HCT116 (cell line): ENCODE measurements around the gene CDA. TPM values are rescaled to one million over a fixed set of nuclear protein-coding genes. Genes with fewer than 3 reads are reported as not detected.

Experiments
- ATAC-seq: fragments of 200-7000 bp; cut with Tn5 transposase; 2 replicates; pipeline ENCODE4 v1.9.1; 2020; ENCODE audit warnings: mild to moderate bottlenecking, moderate library complexity
- BruUV-seq: library from RNA; stranded (reverse); fragments of 400-500 nt; replicated peaks from 2 replicates; lab custom pipeline; 2021; lab: Mats Ljungman, UMichigan
- CTCF ChIA-PET: fragments of 300-600 bp; sonication (Branson Sonifier 250); formaldehyde crosslinking; loops from one replicate; lab custom pipeline; 2021; ENCODE audit warnings: antibody characterized with exemption; lab: Charles Lee
- POLR2A ChIA-PET: fragments of 300-600, 350-600 bp; sonication (Branson Sonifier 250); formaldehyde crosslinking; loops from one replicate; lab custom pipeline; 2021; ENCODE audit warnings: antibody characterized with exemption; lab: Charles Lee
- RAD21 ChIA-PET, 2 experiments: fragments of 300-600 bp; sonication (Branson Sonifier 250); formaldehyde crosslinking; loops; one replicate each; lab custom pipeline; 2023; ENCODE audit warnings: low total read pairs in 2 of 2; ENCODE audit not compliant: uncharacterized antibody in 2 of 2, unreplicated experiment in 2 of 2, low non-redundant PET in 1 of 2; lab: Charles Lee
- DNase-seq: peaks from one replicate; pipeline ENCODE4 v3.0.0-alpha.2; 2010; ENCODE audit warnings: low read depth, low spot score
- H2AFZ ChIP-seq: fragments of 200-600 bp; shearing (Covaris generic), sonication (generic); 2 replicates; pipeline ENCODE4 v1.6.1; 2017; ENCODE audit warnings: low read depth, mixed run types, mixed read lengths, antibody characterized with exemption, low read length; ENCODE audit not compliant: poor library complexity, severe bottlenecking
- H3K27ac ChIP-seq: 2 replicates; pipeline ENCODE4 v1.5.1; 2012; ENCODE audit warnings: low read depth, low read length
- H3K27me3 ChIP-seq: fragments of 200-600 bp; sonication (generic); 2 replicates; pipeline ENCODE4 v1.6.1; 2016; ENCODE audit warnings: mixed run types, low read length, mixed read lengths; ENCODE audit not compliant: insufficient read depth
- H3K36me3 ChIP-seq, 2 experiments: fragments of 200-500 bp in 1 of 2; fragments of 200-600 bp in 1 of 2; sonication (Bioruptor generic) in 1 of 2; sonication (generic) in 1 of 2; 2 replicates each; pipeline versions ENCODE4 v1.5.1 to v1.6.1; 2014 to 2016; ENCODE audit warnings: low read length in 2 of 2, inconsistent platforms in 1 of 2, mixed read lengths in 1 of 2, mixed run types in 1 of 2; ENCODE audit not compliant: insufficient read depth in 2 of 2, control insufficient read depth in 1 of 2
- H3K4me1 ChIP-seq, 2 experiments: fragments of 200-600 bp in 1 of 2; sonication (generic) in 1 of 2; 2 replicates each; pipeline versions ENCODE4 v1.5.1 to v1.6.1; 2012 to 2017; ENCODE audit warnings: low read length in 2 of 2, inconsistent platforms in 1 of 2, mild to moderate bottlenecking in 1 of 2, mixed read lengths in 1 of 2, mixed run types in 1 of 2, moderate library complexity in 1 of 2; ENCODE audit not compliant: insufficient read depth in 2 of 2, control insufficient read depth in 1 of 2
- H3K4me2 ChIP-seq: fragments of 200-600 bp; sonication (generic); 2 replicates; pipeline ENCODE4 v1.6.1; 2017; ENCODE audit warnings: mixed run types, low read length, mixed read lengths
- H3K4me3 ChIP-seq, 2 experiments: fragments of 200-600 bp in 1 of 2; sonication (generic) in 1 of 2; replicated peaks in 1 of 2; 2 replicates each; pipeline ENCODE4 v1.5.1; 2011 to 2016; ENCODE audit warnings: low read length in 2 of 2, control low read depth in 1 of 2, low read depth in 1 of 2, mild to moderate bottlenecking in 1 of 2, mixed read lengths in 1 of 2, mixed run types in 1 of 2
- H3K79me2 ChIP-seq: fragments of 200-600 bp; sonication (generic); 2 replicates; pipeline ENCODE4 v1.6.1; 2017; ENCODE audit warnings: mild to moderate bottlenecking, mixed run types, low read length, moderate library complexity, mixed read lengths; ENCODE audit not compliant: insufficient read depth
- H3K9ac ChIP-seq: fragments of 200-600 bp; sonication (generic); 2 replicates; pipeline ENCODE4 v1.6.1; 2016; ENCODE audit warnings: low read length, mixed read lengths
- H3K9me2 ChIP-seq: fragments of 200-600 bp; sonication (generic), shearing (Covaris generic); 2 replicates; pipeline ENCODE4 v1.6.1; 2017; ENCODE audit warnings: mixed run types, mild to moderate bottlenecking, moderate library complexity; ENCODE audit not compliant: insufficient read depth
- H3K9me3 ChIP-seq, 2 experiments: fragments of 200-500 bp in 1 of 2; fragments of 200-600 bp in 1 of 2; sonication (Bioruptor generic) in 1 of 2; sonication (generic) in 1 of 2; 2 replicates each; pipeline ENCODE4 v1.6.1; 2014 to 2017; ENCODE audit warnings: low read length in 2 of 2, mixed read lengths in 2 of 2, inconsistent platforms in 1 of 2, low read depth in 1 of 2, mild to moderate bottlenecking in 1 of 2, mixed run types in 1 of 2, moderate library complexity in 1 of 2; ENCODE audit not compliant: control insufficient read depth in 1 of 2, insufficient read depth in 1 of 2
- H4K20me1 ChIP-seq: fragments of 200-600 bp; sonication (generic), shearing (Covaris generic); 2 replicates; pipeline ENCODE4 v1.6.1; 2017; ENCODE audit warnings: mixed run types, mild to moderate bottlenecking, moderate library complexity; ENCODE audit not compliant: insufficient read depth
- CBX3 ChIP-seq: IDR thresholded peaks from 2 replicates; pipeline ENCODE4 v1.6.1; 2012; ENCODE audit warnings: low read depth
- CEBPB ChIP-seq: IDR thresholded peaks from 2 replicates; pipeline ENCODE4 v1.6.1; 2012; ENCODE audit warnings: low read depth
- CTCF ChIP-seq, 3 experiments: fragments of 200-600 bp in 1 of 3; sonication (generic) in 1 of 3; IDR thresholded peaks in 2 of 3; conservative IDR thresholded peaks in 1 of 3; 2 replicates each; pipeline ENCODE4 v1.5.1; 2012 to 2017; ENCODE audit warnings: low read depth in 2 of 3, low read length in 2 of 3, antibody characterized with exemption in 1 of 3, borderline replicate concordance in 1 of 3, control low read depth in 1 of 3, mild to moderate bottlenecking in 1 of 3, mixed read lengths in 1 of 3, mixed run types in 1 of 3, moderate library complexity in 1 of 3; ENCODE audit not compliant: insufficient read depth in 1 of 3
- EGR1 ChIP-seq: IDR thresholded peaks from 2 replicates; pipeline ENCODE4 v1.6.1; 2012; ENCODE audit warnings: low read depth
- EZH2 ChIP-seq: fragments of 200-600 bp; sonication (generic); IDR thresholded peaks from 2 replicates; pipeline ENCODE4 v1.6.1; 2017; ENCODE audit warnings: antibody characterized with exemption, mixed run types
- EZH2phosphoT487 ChIP-seq: fragments of 200-600 bp; IDR thresholded peaks from 2 replicates; pipeline ENCODE4 v1.6.1; 2018; ENCODE audit warnings: antibody characterized with exemption, borderline replicate concordance
- JUND ChIP-seq: IDR thresholded peaks from 2 replicates; pipeline ENCODE4 v1.6.1; 2012
- MAX ChIP-seq: IDR thresholded peaks from 2 replicates; pipeline ENCODE4 v1.6.1; 2012
- POLR2AphosphoS5 ChIP-seq: IDR thresholded peaks from 2 replicates; pipeline ENCODE4 v1.6.1; 2011; ENCODE audit warnings: mild to moderate bottlenecking, low read depth, low read length, moderate library complexity
- RAD21 ChIP-seq: IDR thresholded peaks from 2 replicates; pipeline ENCODE4 v1.6.1; 2012; ENCODE audit warnings: low read depth, mild to moderate bottlenecking
- SIN3A ChIP-seq: IDR thresholded peaks from 2 replicates; pipeline ENCODE4 v1.6.1; 2012; ENCODE audit warnings: low read depth
- SP1 ChIP-seq: IDR thresholded peaks from 2 replicates; pipeline ENCODE4 v1.6.1; 2012; ENCODE audit warnings: low read depth
- SRF ChIP-seq: IDR thresholded peaks from 2 replicates; pipeline ENCODE4 v1.6.1; 2012; ENCODE audit warnings: low read depth
- TCF7L2 ChIP-seq: IDR thresholded peaks from 2 replicates; pipeline ENCODE4 v1.7.0; 2011; ENCODE audit warnings: borderline replicate concordance, inconsistent platforms; ENCODE audit not compliant: insufficient read depth, insufficient read length; ENCODE audit errors: extremely low read depth
- ZFX ChIP-seq: fragments of 450-650 bp; IDR thresholded peaks from 2 replicates; pipeline ENCODE4 v1.6.1; 2017
- ZNF274 ChIP-seq: fragments of 200-500 bp; sonication (Bioruptor generic); IDR thresholded peaks from 2 replicates; pipeline ENCODE4 v1.6.1; 2014; ENCODE audit warnings: mild to moderate bottlenecking, low read depth, low read length, inconsistent platforms
- intact Hi-C: fragments of 100-400 bp; cut with micrococcal nuclease; formaldehyde crosslinking; loops from 2 replicates; pipeline ENCODE4 v1.10.0; 2022
- total RNA-seq: library from RNA; stranded (reverse); gene quantifications from one replicate; pipeline ENCODE4 v1.2.1, GENCODE V29; 2021; ENCODE audit not compliant: unreplicated experiment
- TF ChIP-seq, protein P1 (sequence below): IDR thresholded peaks from 2 replicates; pipeline ENCODE4 v1.6.1; 2012; ENCODE audit warnings: low read depth
- TF ChIP-seq, protein P2 (sequence below): IDR thresholded peaks from 2 replicates; pipeline ENCODE4 v1.6.1; 2012

Gene CDA
- total RNA-seq, 1 experiment from 2014 or later = 28.6 TPM

- no peak overlapping the region for H3K27ac ChIP-seq
- CTCF ChIA-PET = interaction anchor here (0.7 kb wide), 1 partner anchor 35 kb away, joined by 5 read pairs; no protein-coding TSS in a partner anchor
- TF ChIP-seq, protein P1, sequence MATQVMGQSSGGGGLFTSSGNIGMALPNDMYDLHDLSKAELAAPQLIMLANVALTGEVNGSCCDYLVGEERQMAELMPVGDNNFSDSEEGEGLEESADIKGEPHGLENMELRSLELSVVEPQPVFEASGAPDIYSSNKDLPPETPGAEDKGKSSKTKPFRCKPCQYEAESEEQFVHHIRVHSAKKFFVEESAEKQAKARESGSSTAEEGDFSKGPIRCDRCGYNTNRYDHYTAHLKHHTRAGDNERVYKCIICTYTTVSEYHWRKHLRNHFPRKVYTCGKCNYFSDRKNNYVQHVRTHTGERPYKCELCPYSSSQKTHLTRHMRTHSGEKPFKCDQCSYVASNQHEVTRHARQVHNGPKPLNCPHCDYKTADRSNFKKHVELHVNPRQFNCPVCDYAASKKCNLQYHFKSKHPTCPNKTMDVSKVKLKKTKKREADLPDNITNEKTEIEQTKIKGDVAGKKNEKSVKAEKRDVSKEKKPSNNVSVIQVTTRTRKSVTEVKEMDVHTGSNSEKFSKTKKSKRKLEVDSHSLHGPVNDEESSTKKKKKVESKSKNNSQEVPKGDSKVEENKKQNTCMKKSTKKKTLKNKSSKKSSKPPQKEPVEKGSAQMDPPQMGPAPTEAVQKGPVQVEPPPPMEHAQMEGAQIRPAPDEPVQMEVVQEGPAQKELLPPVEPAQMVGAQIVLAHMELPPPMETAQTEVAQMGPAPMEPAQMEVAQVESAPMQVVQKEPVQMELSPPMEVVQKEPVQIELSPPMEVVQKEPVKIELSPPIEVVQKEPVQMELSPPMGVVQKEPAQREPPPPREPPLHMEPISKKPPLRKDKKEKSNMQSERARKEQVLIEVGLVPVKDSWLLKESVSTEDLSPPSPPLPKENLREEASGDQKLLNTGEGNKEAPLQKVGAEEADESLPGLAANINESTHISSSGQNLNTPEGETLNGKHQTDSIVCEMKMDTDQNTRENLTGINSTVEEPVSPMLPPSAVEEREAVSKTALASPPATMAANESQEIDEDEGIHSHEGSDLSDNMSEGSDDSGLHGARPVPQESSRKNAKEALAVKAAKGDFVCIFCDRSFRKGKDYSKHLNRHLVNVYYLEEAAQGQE = no peak
- no peak for TF ChIP-seq EGR1
- no peak for TF ChIP-seq POLR2AphosphoS5
- no peak for TF ChIP-seq EZH2
- no peak for TF ChIP-seq CBX3
- 0 out of 2 replicates have a peak, but pooled peaks have one; percentile 24 for TF ChIP-seq SP1
- TF ChIP-seq RAD21 = no peak
- peak; percentile 49; the same call in 1 of the 2 replicates for TF ChIP-seq SIN3A
- TF ChIP-seq SRF = no peak
- TF ChIP-seq ZFX = no peak
- 0 out of 2 replicates have a peak, but pooled peaks have one; percentile 14 for TF ChIP-seq JUND
- TF ChIP-seq MAX = no peak
- no peak for TF ChIP-seq EZH2phosphoT487
- no peak for TF ChIP-seq CTCF (IDR thresholded peaks at IDR 0.05 in 2 of 3, conservative IDR thresholded peaks at IDR 0.05 in 1 of 3; ENCODE audit: borderline replicate concordance in 1 of 3, insufficient read depth in 1 of 3, low read depth in 2 of 3, low read length in 2 of 3)
- no peak for TF ChIP-seq TCF7L2
- TF ChIP-seq ZNF274 = no peak
- TF ChIP-seq, protein P2, sequence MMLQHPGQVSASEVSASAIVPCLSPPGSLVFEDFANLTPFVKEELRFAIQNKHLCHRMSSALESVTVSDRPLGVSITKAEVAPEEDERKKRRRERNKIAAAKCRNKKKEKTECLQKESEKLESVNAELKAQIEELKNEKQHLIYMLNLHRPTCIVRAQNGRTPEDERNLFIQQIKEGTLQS = no peak
- no peak for TF ChIP-seq CEBPB
- TF ChIP-seq, all 23 proteins: peak for 3
- no peak overlapping the region for H3K4me3 ChIP-seq
- H3K27me3 ChIP-seq = no peaks in the 10 kb centered on the region
- no peaks in the 10 kb centered on the region for H4K20me1 ChIP-seq
- peak overlapping the region; percentile 7; the same call in 1 of the 2 replicates for H3K4me2 ChIP-seq
- POLR2A ChIA-PET = interaction anchor here (2.1 kb wide), 1 partner anchor 13 kb away, joined by 6 read pairs; the partner anchor contains the start of gene CDA
- ATAC-seq (no peak), DNase-seq (no peak)
- BruUV-seq = no TSS peak
- H3K4me1 ChIP-seq = peaks cover 17 to 53% of the 10 kb centered on the region in 2 experiments
- no peaks in the 10 kb centered on the region for H3K36me3 ChIP-seq
- no peaks in the 10 kb centered on the region for H3K79me2 ChIP-seq
- intact Hi-C loops = no loop called here
- no peaks in the 10 kb centered on the region; a peak in 1 of 4 replicates for H3K9me3 ChIP-seq
- H2AFZ ChIP-seq = no peak overlapping the region
- RAD21 ChIA-PET = interaction anchor here in 1 of 2 experiments (0.6 kb wide), 1 partner anchor 41 kb away, joined by 4 read pairs; no protein-coding TSS in a partner anchor
- H3K9me2 ChIP-seq = no peaks in the 10 kb centered on the region
- no peak overlapping the region for H3K9ac ChIP-seq
Observed at GRCh38 chr1:20601129-20601825, 12.4 kb downstream of the CDA start.
